Liver (tissue), 3 donors: ENCODE measurements around the gene RNPC3.

Source experiments
- ATF3 ChIP-seq: IDR thresholded peaks from 2 replicates; pipeline ENCODE4 v1.6.1; 2016; ENCODE audit warnings: antibody characterized with exemption
- CTCF ChIP-seq: fragments of 150-350 bp; IDR thresholded peaks from 2 replicates; pipeline ENCODE4 v1.5.1; 2017; ENCODE audit warnings: improper control_type of control experiment, low read depth, low read length; ENCODE audit not compliant: missing input control
- FOXA1 ChIP-seq: IDR thresholded peaks from 2 replicates; pipeline ENCODE4 v1.6.1; 2016; ENCODE audit warnings: antibody characterized with exemption
- GABPA ChIP-seq, 2 donors: IDR thresholded peaks in 1 of 2; conservative IDR thresholded peaks in 1 of 2; 2 replicates each; pipeline ENCODE4 v1.6.1; 2016; ENCODE audit warnings: antibody characterized with exemption in 2 of 2, mild to moderate bottlenecking in 1 of 2, moderate library complexity in 1 of 2
- NR2F2 ChIP-seq: IDR thresholded peaks from 2 replicates; pipeline ENCODE4 v1.6.1; 2016; ENCODE audit warnings: antibody characterized with exemption
- RAD21 ChIP-seq, 2 donors: IDR thresholded peaks; 2 replicates each; pipeline ENCODE4 v1.6.1; 2016; ENCODE audit warnings: antibody characterized with exemption in 2 of 2, mild to moderate bottlenecking in 2 of 2
- REST ChIP-seq: IDR thresholded peaks from 2 replicates; pipeline ENCODE4 v1.6.1; 2016; ENCODE audit warnings: antibody characterized with exemption, mild to moderate bottlenecking
- RXRA ChIP-seq, 2 donors: IDR thresholded peaks; 2 replicates each; pipeline ENCODE4 v1.6.1; 2017 to 2018; ENCODE audit warnings: antibody characterized with exemption in 2 of 2, mild to moderate bottlenecking in 1 of 2
- SP1 ChIP-seq: IDR thresholded peaks from 2 replicates; pipeline ENCODE4 v1.6.1; 2018; ENCODE audit warnings: antibody characterized with exemption, mild to moderate bottlenecking
- TAF1 ChIP-seq: conservative IDR thresholded peaks from 2 replicates; pipeline ENCODE4 v1.6.1; 2016; ENCODE audit warnings: antibody characterized with exemption, mild to moderate bottlenecking
- YY1 ChIP-seq: IDR thresholded peaks from 2 replicates; pipeline ENCODE4 v1.6.1; 2016; ENCODE audit warnings: antibody characterized with exemption, mild to moderate bottlenecking
- TF ChIP-seq, protein P1 (sequence below): IDR thresholded peaks from 2 replicates; pipeline ENCODE4 v1.6.1; 2016; ENCODE audit warnings: antibody characterized with exemption
- donor health status: healthy.
- donor health status: healthy.

GRCh38 chr1:103517380-103518047, 8.0 kb upstream of the RNPC3 start:
- no peak for TF ChIP-seq CTCF
- TF ChIP-seq GABPA (IDR thresholded peaks at IDR 0.05 in 1 of 2, conservative IDR thresholded peaks at IDR 0.05 in 1 of 2), result no peak
- TF ChIP-seq ATF3, result no peak
- no peak for TF ChIP-seq YY1
- no peak for TF ChIP-seq RAD21 (IDR thresholded peaks at IDR 0.05)
- no peak for TF ChIP-seq SP1
- no peak for TF ChIP-seq REST
- no peak for TF ChIP-seq FOXA1
- TF ChIP-seq NR2F2, result no peak
- TF ChIP-seq TAF1, result no peak
- TF ChIP-seq, protein P1, sequence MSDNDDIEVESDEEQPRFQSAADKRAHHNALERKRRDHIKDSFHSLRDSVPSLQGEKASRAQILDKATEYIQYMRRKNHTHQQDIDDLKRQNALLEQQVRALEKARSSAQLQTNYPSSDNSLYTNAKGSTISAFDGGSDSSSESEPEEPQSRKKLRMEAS, result no peak
- TF ChIP-seq RXRA (IDR thresholded peaks at IDR 0.05), result no peak
